D721Med (cell line): ENCODE results near the gene MEF2A.

ENCODE experiments used
- DNase-seq: peaks from one replicate; pipeline ENCODE4 v3.0.0; 2011; ENCODE audit warnings: low spot score; ENCODE audit not compliant: insufficient read length
- FAIRE-seq: peaks from 2 replicates; lab custom pipeline; 2011; peaks lifted over from hg19 to GRCh38; lab: Jason Lieb, UNC
- CTCF ChIP-seq: IDR thresholded peaks from 2 replicates; pipeline ENCODE4 v1.5.1; 2012; ENCODE audit warnings: mild to moderate bottlenecking, control low read depth; ENCODE audit not compliant: insufficient read depth; ENCODE audit errors: missing control alignments

The MEF2A gene

GRCh38 chr15:99614749-99615288 lies 49.0 kb downstream of the MEF2A start:
- no peak for TF ChIP-seq CTCF
- FAIRE-seq (no peak), DNase-seq (no peak)

GRCh38 chr15:99615460-99615859 lies 49.7 kb downstream of the MEF2A start:
- no peak for TF ChIP-seq CTCF
- no peak for DNase-seq
- no peak for FAIRE-seq

GRCh38 chr15:99616129-99616528 lies 50.3 kb downstream of the MEF2A start:
- no peak for TF ChIP-seq CTCF
- FAIRE-seq = no peak

GRCh38 chr15:99616773-99617342 lies 51.1 kb downstream of the MEF2A start:
- no peak for FAIRE-seq
- TF ChIP-seq CTCF = no peak
- no peak for DNase-seq

More at GRCh38 chr15:99616129-99616528, 50.3 kb downstream of the MEF2A start:
- no peak for DNase-seq

- no peak for TF ChIP-seq CTCF
- DNase-seq (no peak), FAIRE-seq (no peak)
These were observed 53.2 kb downstream of the MEF2A start for GRCh38 chr15:99618941-99619411.

- DNase-seq (no peak), FAIRE-seq (no peak)
- no peak for TF ChIP-seq CTCF
These were observed 53.9 kb downstream of the MEF2A start for GRCh38 chr15:99619712-99620111.

- TF ChIP-seq CTCF = no peak
- FAIRE-seq = no peak
- DNase-seq = no peak
These were observed 54.4 kb downstream of the MEF2A start for GRCh38 chr15:99620178-99620577.
